H1 (cell line): ENCODE data around the gene ABCC6. TPM values are rescaled to one million over a fixed set of nuclear protein-coding genes. Genes with fewer than 3 reads are reported as not detected.

Experiments used
- CTCF ChIA-PET: fragments of 300-600 bp; sonication (Branson Sonifier 250); formaldehyde crosslinking; loops from one replicate; lab custom pipeline; 2021; ENCODE audit not compliant: partially characterized antibody; lab: Charles Lee
- POLR2A ChIA-PET: fragments of 300-600 bp; sonication (Branson Sonifier 250); formaldehyde crosslinking; loops from one replicate; lab custom pipeline; 2021; ENCODE audit warnings: inconsistent platforms; ENCODE audit not compliant: partially characterized antibody; lab: Charles Lee
- DNase-seq, 2 experiments: peaks; one replicate each; pipeline versions ENCODE4 v3.0.0 to v3.0.0-alpha.2; 2010 to 2022; ENCODE audit warnings: low spot score in 2 of 2, low read depth in 1 of 2, mixed read lengths in 1 of 2
- FAIRE-seq: peaks from 2 replicates; lab custom pipeline; 2011; peaks lifted over from hg19 to GRCh38; lab: Jason Lieb, UNC
- H2AFZ ChIP-seq: 2 replicates; pipeline ENCODE4 v1.8.1; 2012; ENCODE audit warnings: low read length, inconsistent platforms
- H2AK5ac ChIP-seq: 2 replicates; pipeline ENCODE4 v1.6.1; 2013; ENCODE audit warnings: low read depth, low read length
- H2BK120ac ChIP-seq: replicated peaks from 2 replicates; pipeline ENCODE3; 2013; ENCODE audit warnings: low read depth, low read length, inconsistent platforms
- H2BK12ac ChIP-seq: 2 replicates; pipeline ENCODE4 v1.6.1; 2013; ENCODE audit warnings: low read depth, low read length
- H2BK15ac ChIP-seq: 2 replicates; pipeline ENCODE4 v1.6.1; 2013; ENCODE audit warnings: low read length
- H2BK20ac ChIP-seq: 2 replicates; pipeline ENCODE4 v1.6.1; 2013; ENCODE audit warnings: low read length
- H2BK5ac ChIP-seq: 2 replicates; pipeline ENCODE4 v1.6.1; 2013; ENCODE audit warnings: low read depth, low read length
- H3K14ac ChIP-seq: 2 replicates; pipeline ENCODE4 v1.6.1; 2013; ENCODE audit warnings: inconsistent platforms; ENCODE audit not compliant: insufficient read length
- H3K18ac ChIP-seq: 2 replicates; pipeline ENCODE4 v1.6.1; 2013; ENCODE audit warnings: low read length; ENCODE audit errors: extremely low read depth
- H3K23ac ChIP-seq: 2 replicates; pipeline ENCODE4 v1.6.1; 2013; ENCODE audit warnings: inconsistent platforms; ENCODE audit not compliant: insufficient read length
- H3K23me2 ChIP-seq: 2 replicates; pipeline ENCODE4 v1.6.1; 2013; ENCODE audit warnings: low read depth, low read length
- H3K27ac ChIP-seq: 2 replicates; pipeline ENCODE4 v1.6.1; 2011; ENCODE audit warnings: low read depth, low read length, inconsistent platforms
- H3K27me3 ChIP-seq, 4 experiments: replicated peaks in 1 of 4; 1 replicate in 1 of 4; 2 replicates in 3 of 4; pipeline versions ENCODE4 v1.6.1 to v1.8.1; 2011 to 2013; ENCODE audit warnings: low read length in 3 of 4, mild to moderate bottlenecking in 3 of 4, inconsistent platforms in 2 of 4, mixed read lengths in 2 of 4, moderate library complexity in 1 of 4; ENCODE audit not compliant: control insufficient read depth in 3 of 4, insufficient read depth in 3 of 4; ENCODE audit errors: extremely low read depth in 1 of 4
- H3K36me3 ChIP-seq, 4 experiments: 2 replicates each; pipeline versions ENCODE4 v1.6.1 to v1.8.1; 2011 to 2013; ENCODE audit warnings: mild to moderate bottlenecking in 4 of 4, low read length in 3 of 4, moderate library complexity in 2 of 4, control low read depth in 1 of 4, inconsistent platforms in 1 of 4; ENCODE audit not compliant: insufficient read depth in 4 of 4, control insufficient read depth in 2 of 4
- H3K4ac ChIP-seq: replicated peaks from 2 replicates; pipeline ENCODE3; 2013; ENCODE audit warnings: low read length, low read depth, mixed read lengths, inconsistent platforms; ENCODE audit not compliant: insufficient read length
- H3K4me1 ChIP-seq, 4 experiments: replicated peaks in 1 of 4; 1 replicate in 1 of 4; 2 replicates in 3 of 4; pipeline versions ENCODE4 v1.6.1 to v1.8.1; 2011 to 2013; ENCODE audit warnings: low read length in 3 of 4, inconsistent platforms in 2 of 4, mixed read lengths in 1 of 4; ENCODE audit not compliant: insufficient read depth in 4 of 4, control insufficient read depth in 3 of 4
- H3K4me2 ChIP-seq, 2 experiments: 2 replicates each; pipeline versions ENCODE4 v1.6.1 to v1.8.1; 2011 to 2013; ENCODE audit warnings: low read depth in 2 of 2, low read length in 2 of 2, control low read depth in 1 of 2, inconsistent platforms in 1 of 2, mild to moderate bottlenecking in 1 of 2; ENCODE audit not compliant: insufficient read depth in 1 of 2
- H3K4me3 ChIP-seq, 4 experiments: fragments of 200-600, 300-600 bp in 1 of 4; sonication (generic), shearing (Covaris generic), sonication (Bioruptor Twin) in 1 of 4; 2 replicates each; pipeline versions ENCODE4 v1.5.1 to v1.8.1; 2011 to 2016; ENCODE audit warnings: low read length in 4 of 4, low read depth in 3 of 4, control low read depth in 2 of 4, inconsistent platforms in 2 of 4, mild to moderate bottlenecking in 2 of 4, mixed read lengths in 1 of 4, moderate library complexity in 1 of 4; ENCODE audit not compliant: insufficient read depth in 2 of 4; ENCODE audit errors: extremely low read depth in 1 of 4
- H3K56ac ChIP-seq: replicated peaks from 2 replicates; pipeline ENCODE3; 2013; ENCODE audit warnings: low read depth, mild to moderate bottlenecking, mixed read lengths, low read length, inconsistent platforms; ENCODE audit not compliant: insufficient read length
- H3K79me1 ChIP-seq: 2 replicates; pipeline ENCODE4 v1.6.1; 2013; ENCODE audit warnings: low read depth, low read length, control low read depth
- H3K79me2 ChIP-seq, 2 experiments: 2 replicates each; pipeline versions ENCODE4 v1.6.1 to v1.8.1; 2012 to 2013; ENCODE audit warnings: low read length in 2 of 2, mild to moderate bottlenecking in 2 of 2, inconsistent platforms in 1 of 2; ENCODE audit not compliant: insufficient read depth in 2 of 2, control insufficient read depth in 1 of 2
- H3K9ac ChIP-seq, 4 experiments: replicated peaks in 1 of 4; 1 replicate in 1 of 4; 2 replicates in 3 of 4; pipeline versions ENCODE4 v1.6.1 to v1.8.1; 2011 to 2013; ENCODE audit warnings: low read depth in 3 of 4, low read length in 3 of 4, control low read depth in 2 of 4, mild to moderate bottlenecking in 2 of 4, moderate library complexity in 2 of 4, inconsistent platforms in 1 of 4; ENCODE audit errors: extremely low read depth in 1 of 4
- H3K9me3 ChIP-seq, 2 experiments: 2 replicates each; pipeline versions ENCODE4 v1.6.1 to v1.8.1; 2012 to 2013; ENCODE audit warnings: mild to moderate bottlenecking in 2 of 2, moderate library complexity in 2 of 2, control low read depth in 1 of 2, inconsistent platforms in 1 of 2, low read depth in 1 of 2, low read length in 1 of 2, mixed read lengths in 1 of 2; ENCODE audit not compliant: insufficient read depth in 2 of 2
- H4K20me1 ChIP-seq, 2 experiments: replicated peaks in 1 of 2; 2 replicates each; pipeline versions ENCODE3 to v1.8.1; 2011 to 2013; ENCODE audit warnings: inconsistent platforms in 2 of 2, low read length in 2 of 2, mild to moderate bottlenecking in 1 of 2; ENCODE audit not compliant: insufficient read depth in 2 of 2, control insufficient read depth in 1 of 2
- H4K5ac ChIP-seq: 2 replicates; pipeline ENCODE4 v1.6.1; 2013; ENCODE audit warnings: low read length, low read depth, mixed read lengths, inconsistent platforms; ENCODE audit not compliant: insufficient read length
- H4K8ac ChIP-seq: 2 replicates; pipeline ENCODE4 v1.8.0; 2013; ENCODE audit warnings: mild to moderate bottlenecking, moderate library complexity, low read length, inconsistent platforms; ENCODE audit not compliant: insufficient read depth; ENCODE audit errors: extremely low read depth
- H4K91ac ChIP-seq: replicated peaks from 2 replicates; pipeline ENCODE3; 2013; ENCODE audit warnings: low read length, mixed read lengths, inconsistent platforms; ENCODE audit not compliant: insufficient read length
- ATF2 ChIP-seq: IDR thresholded peaks from 2 replicates; pipeline ENCODE4 v1.6.1; 2012; ENCODE audit warnings: low read length, inconsistent platforms
- BRCA1 ChIP-seq: IDR thresholded peaks from 2 replicates; pipeline ENCODE4 v1.6.1; 2012; ENCODE audit warnings: low read depth, low read length, improper control_type of control experiment
- CHD2 ChIP-seq: IDR thresholded peaks from 2 replicates; pipeline ENCODE4 v1.6.1; 2012; ENCODE audit warnings: low read length, improper control_type of control experiment
- CREB1 ChIP-seq: IDR thresholded peaks from 2 replicates; pipeline ENCODE4 v1.6.1; 2012; ENCODE audit warnings: inconsistent platforms
- EZH2 ChIP-seq: fragments of 200-600 bp; sonication (generic); IDR thresholded peaks from 2 replicates; pipeline ENCODE4 v1.7.1; 2012; ENCODE audit warnings: low read depth, mild to moderate bottlenecking, moderate library complexity, low read length, inconsistent platforms; ENCODE audit not compliant: severe bottlenecking
- PHF8 ChIP-seq: fragments of 200-600 bp; sonication (generic); conservative IDR thresholded peaks from 2 replicates; pipeline ENCODE4 v1.7.1; 2012; ENCODE audit warnings: low read depth, mild to moderate bottlenecking, inconsistent platforms, low read length, moderate library complexity
- RAD21 ChIP-seq, 2 experiments: IDR thresholded peaks in 1 of 2; conservative IDR thresholded peaks in 1 of 2; 2 replicates each; pipeline ENCODE4 v1.6.1; 2011; ENCODE audit warnings: low read depth in 2 of 2, low read length in 2 of 2, improper control_type of control experiment in 1 of 2, inconsistent platforms in 1 of 2, mild to moderate bottlenecking in 1 of 2, moderate library complexity in 1 of 2
- SIX5 ChIP-seq: IDR thresholded peaks from 2 replicates; pipeline ENCODE4 v1.6.1; 2011; ENCODE audit warnings: mild to moderate bottlenecking, low read depth, low read length
- SP1 ChIP-seq: IDR thresholded peaks from 2 replicates; pipeline ENCODE4 v1.6.1; 2011; ENCODE audit warnings: low read depth, low read length
- SP2 ChIP-seq: IDR thresholded peaks from 2 replicates; pipeline ENCODE4 v1.6.1; 2012; ENCODE audit warnings: mild to moderate bottlenecking, low read length, inconsistent platforms
- TCF12 ChIP-seq: IDR thresholded peaks from 2 replicates; pipeline ENCODE4 v1.6.1; 2011; ENCODE audit warnings: low read depth, mild to moderate bottlenecking, low read length
- ZNF274 ChIP-seq: IDR thresholded peaks from 2 replicates; pipeline ENCODE4 v1.7.0; 2012; ENCODE audit warnings: low read length, borderline replicate concordance; ENCODE audit errors: extremely low read depth
- WGBS, 2 experiments: shearing (Covaris generic) in 1 of 2; methylation state at CpG; one replicate each; pipeline versions ENCODE4 v1.1.6 to v1.1.7; 2013 to 2015; ENCODE audit warnings: low lambda C conversion rate in 2 of 2, mixed read lengths in 2 of 2, inconsistent platforms in 1 of 2, low coverage in 1 of 2, missing lambda C conversion rate in 1 of 2; ENCODE audit not compliant: insufficient replicate concordance in 2 of 2, insufficient coverage in 1 of 2, insufficient read length in 1 of 2; ENCODE audit errors: extremely low coverage in 1 of 2, missing lambda C conversion rate in 1 of 2; 5-methylcytosine and 5-hydroxymethylcytosine counted together
- polyA plus RNA-seq, 7 experiments: library from polyadenylated mRNA; depleted of rRNA in 3 of 7; stranded (reverse) in 5 of 7; unstranded in 2 of 7; fragments of >200 nt in 5 of 7; fragments of 200-250 nt in 2 of 7; gene quantifications; 1 replicate in 5 of 7; 2 replicates in 1 of 7; 4 replicates in 1 of 7; pipeline versions ENCODE4 v1.2.1 to v1.2.3, GENCODE V29; 2011 to 2013; ENCODE audit warnings: missing spikeins in 2 of 7, mixed read lengths in 2 of 7
- total RNA-seq: library from RNA; stranded (reverse); fragmentation: NEBNext Ultra II Directional; extraction: Animal tissue kit (Norgen Biotek cat#: 25700); gene quantifications from 2 replicates; pipeline ENCODE4 v1.2.1, GENCODE V29; 2021

The ABCC6 gene
- total and polyA plus RNA-seq, 2 of the 8 experiments (the other 6 are each of a cell fraction or from before 2014, with no cell fraction given), result 1.6 to 1.8 TPM

- Histone ChIP-seq H4K8ac (peak overlapping the region; percentile 18; the same call in 1 of the 2 replicates), H3K4me3 (no peak overlapping the region), H3K27ac (no peak overlapping the region), H3K4me2 (no peak overlapping the region), H3K56ac (no peak overlapping the region), H3K23me2 (no peaks in the 10 kb centered on the region), H4K91ac (no peak overlapping the region), H4K5ac (no peak overlapping the region), H2BK120ac (no peak overlapping the region), H3K4me1 (no peaks in the 10 kb centered on the region), H3K9me3 (no peaks in the 10 kb centered on the region; a peak in 1 of 4 replicates), H3K23ac (no peak overlapping the region), H3K36me3 (no peaks in the 10 kb centered on the region), H3K79me1 (no peaks in the 10 kb centered on the region), H2AFZ (no peak overlapping the region), H3K18ac (no peak overlapping the region), H3K27me3 (no peaks in the 10 kb centered on the region), H3K9ac (no peak overlapping the region), H2BK20ac (no peak overlapping the region), H3K79me2 (no peaks in the 10 kb centered on the region), H4K20me1 (no peaks in the 10 kb centered on the region), H3K4ac (no peak overlapping the region), H2BK15ac (no peak overlapping the region), H3K14ac (no peak overlapping the region), H2BK12ac (no peak overlapping the region), H2BK5ac (no peak overlapping the region), H2AK5ac (no peak overlapping the region)
- FAIRE-seq (no peak), DNase-seq (no peak)
- CTCF ChIA-PET, result interaction anchor here (0.6 to 1.3 kb wide), 2 partner anchors 10 to 23 kb away, joined by 3 read pairs; no protein-coding TSS in a partner anchor
- 77% methylated on average over 7 of the region's 7 CpGs; no CpG with 5 or more reads in 1 of the 2 experiments for WGBS, 2 experiments
- POLR2A ChIA-PET, result no interaction called here
- TF ChIP-seq SP2, result no peak
- no peak for TF ChIP-seq CHD2
- no peak for TF ChIP-seq PHF8
- no peak for TF ChIP-seq RAD21 (IDR thresholded peaks at IDR 0.05 in 1 of 2, conservative IDR thresholded peaks at IDR 0.05 in 1 of 2; ENCODE audit: low read depth in 2 of 2, low read length in 2 of 2)
- no peak for TF ChIP-seq TCF12
- TF ChIP-seq BRCA1, result no peak
- no peak for TF ChIP-seq SIX5
- no peak for TF ChIP-seq ZNF274
- no peak for TF ChIP-seq ATF2
- TF ChIP-seq SP1, result no peak
- TF ChIP-seq CREB1, result no peak
- no peak for TF ChIP-seq EZH2
Measured at GRCh38 chr16:16166085-16166484, 57.2 kb downstream of the ABCC6 start.
